Heart right ventricle (tissue), 16 donors: ENCODE data around the gene ZRANB2. TPM values are rescaled to one million over a fixed set of nuclear protein-coding genes. Genes with fewer than 3 reads are reported as not detected.

ENCODE experiments used
- ATAC-seq, 8 donors: fragments of 200-7000 bp; cut with Tn5 transposase; one replicate each; pipeline ENCODE4 v1.9.1; 2020; ENCODE audit warnings: mild to moderate bottlenecking in 8 of 8, moderate library complexity in 8 of 8, moderate number of reproducible peaks in 1 of 8
- DNase-seq, 2 donors: peaks; one replicate each; pipeline ENCODE4 v3.0.0-alpha.2; 2020
- H3K27ac ChIP-seq, 10 donors: fragments of 200-600 bp; sonication (generic) in 2 of 10; one replicate each; pipeline versions ENCODE4 v1.5.0 to v1.8.0; 2020 to 2022; ENCODE audit warnings: mild to moderate bottlenecking in 3 of 10
- H3K27me3 ChIP-seq, 7 donors: fragments of 200-600 bp; one replicate each; pipeline ENCODE4 v1.8.0; 2021 to 2022; ENCODE audit warnings: mild to moderate bottlenecking in 2 of 7
- H3K36me3 ChIP-seq, 9 donors: fragments of 200-600 bp; sonication (generic) in 1 of 9; one replicate each; pipeline versions ENCODE4 v1.5.0 to v1.8.0; 2020 to 2022; ENCODE audit warnings: mild to moderate bottlenecking in 2 of 9
- H3K4me1 ChIP-seq, 9 donors: fragments of 200-600 bp; sonication (generic) in 1 of 9; one replicate each; pipeline versions ENCODE4 v1.5.0 to v1.8.0; 2020 to 2022; ENCODE audit warnings: mild to moderate bottlenecking in 4 of 9
- H3K4me3 ChIP-seq, 10 donors: fragments of 200-600 bp; sonication (generic) in 2 of 10; one replicate each; pipeline versions ENCODE4 v1.5.0 to v1.8.0; 2020 to 2022; ENCODE audit warnings: mild to moderate bottlenecking in 7 of 10, moderate library complexity in 2 of 10
- H3K9me3 ChIP-seq, 11 donors: fragments of 200-600 bp in 10 of 11; sonication (generic) in 2 of 11; one replicate each; pipeline versions ENCODE4 v1.5.0 to v1.8.0; 2013 to 2022; ENCODE audit warnings: mild to moderate bottlenecking in 2 of 11, control low read depth in 1 of 11, moderate library complexity in 1 of 11
- CTCF ChIP-seq, 9 donors: fragments of 200-600 bp; sonication (generic) in 2 of 9; IDR thresholded peaks; one replicate each; pipeline versions ENCODE4 v1.5.0 to v1.8.0; 2021 to 2022; ENCODE audit warnings: antibody characterized with exemption in 9 of 9, mild to moderate bottlenecking in 5 of 9, moderate library complexity in 1 of 9
- WGBS, 2 donors: extraction: QIAGEN DNeasy Blood & Tissue Kit; methylation state at CpG; one replicate each; pipeline ENCODE4 v1.1.7; 2013; ENCODE audit warnings: inconsistent platforms in 1 of 2; 5-methylcytosine and 5-hydroxymethylcytosine counted together
- intact Hi-C, 10 donors: fragments of 100-400 bp; cut with DNase I; formaldehyde crosslinking; loops; one replicate each; pipeline versions ENCODE4 v1.11.1 to v1.14.2; 2022
- polyA plus RNA-seq, 2 donors: library from polyadenylated mRNA; stranded (reverse); fragments of 200-250 nt; gene quantifications; one replicate each; pipeline ENCODE4 v1.2.3, GENCODE V29; 2013
- total RNA-seq, 10 donors: library from RNA; stranded (reverse); fragmentation: NEBNext Ultra II Directional in 3 of 10; extraction: Animal tissue kit (Norgen Biotek cat#: 25700) in 3 of 10; gene quantifications; one replicate each; pipeline versions ENCODE4 v1.2.1 to v1.2.4, GENCODE V29; 2021 to 2023
- donor health status: Arrhythmogenic right ventricular cardiomyopathy.
- donor health status: ischemic (EF 13 %, LVEDD 7.1; RV severe dilation, severe dysfunction).
- donor health status: healthy with polysubstance abuse.
- donor health status: DM: no; HTN: yes; CAD: no.
- donor health status: DM: no; HTN: no; CAD: no.
- donor health status: ischemic (EF 25% LVEDD 6.9; RV normal size, moderate dysfunction).
- donor health status: ischemic (EF 25% LVEDD 5.7; RV mildly dilated, moderate dysfunction).
- donor health status: healthy.
- donor health status: DM: yes; HTN: yes; CAD: no.
- donor health status: Ischemic cardiomyopathy.
- donor health status: ischemic (EF 35%, LVEDD 5.7; RV mildly dilated, moderate dysfunction).
- donor health status: nonischemic (EF 11% LVEDD 7.7; RV severe dilation, severe dysfunction).
- donor health status: DM: yes; HTN: yes; CAD: no.
- donor health status: PGD.
- donor health status: ischemic (EF 29% LVEDD 5.4; RV normal size, mild dysfunction).
- donor health status: nonischemic (EF 23%, LVEDD 6.1; RV moderate dilation, normal function).

ZRANB2 gene
- total and polyA plus RNA-seq, 12 donors = 26.5 to 55.5 (median 48.4) TPM

GRCh38 chr1:71037066-71037465 is 43.8 kb downstream of the ZRANB2 start:
- H3K4me3 ChIP-seq = no peak overlapping the region
- 91 to 94% methylated on average over 9 of the region's 9 CpGs for WGBS, 2 donors
- no peaks in the 10 kb centered on the region for H3K9me3 ChIP-seq
- H3K36me3 ChIP-seq = no peaks in the 10 kb centered on the region
- ATAC-seq (no peak), DNase-seq (no peak)
- TF ChIP-seq CTCF (IDR thresholded peaks at IDR 0.05) = no peak
- intact Hi-C loops = no loop called here
- no peak overlapping the region for H3K27ac ChIP-seq
- H3K4me1 ChIP-seq = no peaks in the 10 kb centered on the region
- H3K27me3 ChIP-seq = peaks cover 0 to 36% (median 9%) of the 10 kb centered on the region in 7 donors

GRCh38 chr1:71033136-71033535 is 47.7 kb downstream of the ZRANB2 start:
- TF ChIP-seq CTCF (IDR thresholded peaks at IDR 0.05) = no peak
- no peak overlapping the region for H3K27ac ChIP-seq
- 96 to 97% methylated on average over 1 of the region's 1 CpG for WGBS, 2 donors
- no peaks in the 10 kb centered on the region for H3K4me1 ChIP-seq
- peaks cover 0 to 26% (median 9%) of the 10 kb centered on the region in 7 donors for H3K27me3 ChIP-seq
- H3K4me3 ChIP-seq = no peak overlapping the region
- H3K9me3 ChIP-seq = no peaks in the 10 kb centered on the region
- no peak for ATAC-seq
- intact Hi-C loops = no loop called here
- no peaks in the 10 kb centered on the region for H3K36me3 ChIP-seq
- DNase-seq = no peak

- ATAC-seq (no peak), DNase-seq (no peak)
- H3K4me1 ChIP-seq = no peaks in the 10 kb centered on the region
- intact Hi-C loops = no loop called here
- no peak for TF ChIP-seq CTCF (IDR thresholded peaks at IDR 0.05)
- no peak overlapping the region for H3K27ac ChIP-seq
- H3K4me3 ChIP-seq = no peak overlapping the region
- no peaks in the 10 kb centered on the region for H3K36me3 ChIP-seq
- no peaks in the 10 kb centered on the region for H3K9me3 ChIP-seq
- H3K27me3 ChIP-seq = peaks cover 0 to 19% (median 3%) of the 10 kb centered on the region in 7 donors
These were observed 49.4 kb downstream of the ZRANB2 start for GRCh38 chr1:71031426-71031825.

- ATAC-seq = no peak
- no peak for DNase-seq
- TF ChIP-seq CTCF (IDR thresholded peaks at IDR 0.05) = no peak
- 92 to 94% methylated on average over 1 of the region's 1 CpG for WGBS, 2 donors
- intact Hi-C loops = no loop called here
- Histone ChIP-seq H3K27me3 (peaks cover 0 to 19% (median 3%) of the 10 kb centered on the region in 7 donors), H3K36me3 (no peaks in the 10 kb centered on the region), H3K9me3 (no peaks in the 10 kb centered on the region), H3K4me1 (no peaks in the 10 kb centered on the region), H3K27ac (no peak overlapping the region), H3K4me3 (no peak overlapping the region)
These were observed 50.8 kb downstream of the ZRANB2 start for GRCh38 chr1:71030026-71030425.
